ENCODE data around the gene PDSS2. TPM values are rescaled to one million over a fixed set of nuclear protein-coding genes. Genes with fewer than 3 reads are reported as not detected.

The PDSS2 gene
- total and polyA plus RNA-seq, 3 donors from 2014 or later: 15.1 to 19.4 (median 17.0) TPM

DNA sequence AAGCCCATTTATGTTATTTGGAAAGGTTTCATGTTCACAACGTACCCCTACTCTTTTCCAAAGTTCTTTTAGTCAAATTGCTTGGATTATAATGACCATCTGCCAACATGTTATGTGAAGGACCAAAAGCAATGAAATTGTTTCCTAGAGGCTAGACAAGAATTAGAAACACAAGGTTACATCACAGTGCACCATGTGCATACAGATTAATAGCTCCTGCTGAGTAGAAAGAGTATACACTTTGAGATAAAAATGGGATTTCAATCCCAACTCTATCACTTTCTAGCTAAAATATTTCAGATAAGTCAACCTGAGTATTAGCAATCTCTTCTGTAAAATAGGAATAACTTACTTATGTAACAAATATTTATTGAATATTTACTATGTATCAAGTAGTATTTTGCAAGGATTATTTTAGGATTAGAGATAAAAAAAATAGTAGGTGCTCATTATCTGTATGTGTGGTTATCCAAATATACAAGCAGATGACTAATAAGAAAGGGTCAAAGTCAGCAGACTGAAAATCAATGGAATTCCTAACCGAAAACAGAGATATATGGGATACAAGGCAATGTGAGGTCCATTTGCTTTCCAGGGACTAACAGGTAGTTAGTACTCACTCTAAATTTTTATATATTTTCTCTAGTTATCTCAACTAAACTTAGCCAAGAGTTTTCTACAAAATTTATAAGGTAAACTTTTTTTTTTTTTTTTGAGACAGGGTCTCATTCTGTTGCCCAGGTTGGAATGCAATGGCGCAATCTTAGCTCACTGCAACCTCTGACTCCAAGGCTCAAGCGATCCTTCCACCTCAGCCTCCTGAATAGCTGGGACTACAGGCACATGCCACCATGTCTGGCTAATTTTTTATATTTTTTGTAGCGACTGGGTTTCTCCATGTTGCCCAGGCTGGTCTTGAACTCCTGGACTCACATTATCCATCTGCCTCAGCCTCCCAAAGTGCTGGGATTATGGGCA is 127.7 kb downstream of the PDSS2 start:
- TF ChIP-seq, protein P1, sequence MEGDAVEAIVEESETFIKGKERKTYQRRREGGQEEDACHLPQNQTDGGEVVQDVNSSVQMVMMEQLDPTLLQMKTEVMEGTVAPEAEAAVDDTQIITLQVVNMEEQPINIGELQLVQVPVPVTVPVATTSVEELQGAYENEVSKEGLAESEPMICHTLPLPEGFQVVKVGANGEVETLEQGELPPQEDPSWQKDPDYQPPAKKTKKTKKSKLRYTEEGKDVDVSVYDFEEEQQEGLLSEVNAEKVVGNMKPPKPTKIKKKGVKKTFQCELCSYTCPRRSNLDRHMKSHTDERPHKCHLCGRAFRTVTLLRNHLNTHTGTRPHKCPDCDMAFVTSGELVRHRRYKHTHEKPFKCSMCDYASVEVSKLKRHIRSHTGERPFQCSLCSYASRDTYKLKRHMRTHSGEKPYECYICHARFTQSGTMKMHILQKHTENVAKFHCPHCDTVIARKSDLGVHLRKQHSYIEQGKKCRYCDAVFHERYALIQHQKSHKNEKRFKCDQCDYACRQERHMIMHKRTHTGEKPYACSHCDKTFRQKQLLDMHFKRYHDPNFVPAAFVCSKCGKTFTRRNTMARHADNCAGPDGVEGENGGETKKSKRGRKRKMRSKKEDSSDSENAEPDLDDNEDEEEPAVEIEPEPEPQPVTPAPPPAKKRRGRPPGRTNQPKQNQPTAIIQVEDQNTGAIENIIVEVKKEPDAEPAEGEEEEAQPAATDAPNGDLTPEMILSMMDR (IDR thresholded peaks at IDR 0.05): no peak
- no peak for TF ChIP-seq POLR2A (IDR thresholded peaks at IDR 0.05)

DNA sequence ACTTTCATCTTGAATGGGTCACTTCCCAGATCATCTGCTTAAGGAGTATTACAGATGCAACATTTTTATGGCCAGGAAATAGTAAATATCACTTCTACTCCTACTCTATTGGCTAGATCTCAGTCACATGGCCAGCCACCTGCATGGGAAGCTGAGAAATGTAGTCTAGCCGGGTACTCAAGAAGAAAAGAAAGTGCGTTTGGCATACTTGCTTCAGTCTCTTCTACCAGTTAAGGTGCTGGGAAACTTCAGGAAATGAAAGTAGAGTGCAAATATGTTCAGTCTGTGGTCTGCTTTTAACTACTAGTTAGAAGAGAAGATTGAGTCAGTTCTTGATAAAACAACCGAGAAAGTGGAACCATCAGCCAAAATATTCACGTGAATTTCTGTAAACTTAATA is 129.2 kb downstream of the PDSS2 start:
- intact Hi-C loops (cut with DNase I; ENCODE audit: low total_unique reads): no loop called here
- H3K27me3 ChIP-seq: no peaks in the 10 kb centered on the region
- no peak for DNase-seq
- H3K9me3 ChIP-seq: no peaks in the 10 kb centered on the region
- no peak overlapping the region for H3K27ac ChIP-seq
- no peaks in the 10 kb centered on the region for H3K4me1 ChIP-seq
- H3K36me3 ChIP-seq (ENCODE audit: low read depth, missing control alignments): no peaks in the 10 kb centered on the region
- TF ChIP-seq POLR2A (IDR thresholded peaks at IDR 0.05): no peak
- TF ChIP-seq, protein P1 (IDR thresholded peaks at IDR 0.05): no peak
- H3K4me3 ChIP-seq: no peak overlapping the region
- 90% methylated on average over 4 of the region's 4 CpGs for WGBS, 2 donors

More for the DNA sequence above, 127.7 kb downstream of the PDSS2 start:
- Histone ChIP-seq H3K4me1 (no peaks in the 10 kb centered on the region), H3K36me3 (ENCODE audit: low read depth, missing control alignments) (no peaks in the 10 kb centered on the region), H3K9me3 (no peaks in the 10 kb centered on the region), H3K27me3 (no peaks in the 10 kb centered on the region), H3K4me3 (no peak overlapping the region), H3K27ac (no peak overlapping the region)
- 93 to 95% methylated on average over 5 of the region's 5 CpGs for WGBS, 2 donors
- DNase-seq: no peak
- intact Hi-C loops (cut with DNase I; ENCODE audit: low total_unique reads): no loop called here

DNA sequence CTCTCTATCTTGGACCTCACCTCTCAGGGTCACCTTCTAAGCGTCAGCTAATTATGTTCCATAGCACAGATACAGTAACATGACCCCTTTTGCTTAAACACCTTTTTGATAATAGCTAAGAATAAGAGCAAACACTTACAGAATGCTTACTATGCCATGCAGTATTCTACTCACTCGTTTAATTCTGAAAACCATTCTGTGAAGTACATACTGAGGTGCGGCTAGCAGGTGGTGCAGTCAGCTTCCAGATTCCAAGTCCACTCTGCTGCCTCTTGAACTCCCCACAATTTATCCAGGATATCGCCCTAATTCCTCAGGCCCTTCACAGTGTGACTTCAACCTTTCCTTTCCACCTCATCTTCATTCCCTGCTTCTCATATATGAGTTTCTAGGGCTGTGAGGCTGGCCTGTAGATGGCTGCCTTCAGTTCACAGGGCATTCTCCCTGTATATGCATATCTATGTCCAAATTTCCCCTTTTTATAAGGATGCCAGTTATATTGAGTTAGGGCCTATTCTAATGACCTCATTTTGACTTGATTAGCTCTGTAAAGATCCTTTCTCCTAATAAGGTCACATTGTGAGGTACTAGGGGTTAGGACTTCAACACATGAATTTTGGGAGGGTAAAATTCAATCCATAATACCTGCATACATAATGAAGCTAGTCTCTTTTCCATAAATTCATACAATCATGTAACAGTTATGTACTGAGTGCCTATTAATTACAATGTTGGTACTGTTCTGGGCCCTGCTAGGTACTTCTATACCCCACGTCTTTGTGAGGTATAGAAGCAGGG is 130.1 kb downstream of the PDSS2 start:
- Histone ChIP-seq H3K4me3 (no peak overlapping the region), H3K9me3 (no peaks in the 10 kb centered on the region), H3K27ac (no peak overlapping the region), H3K4me1 (no peaks in the 10 kb centered on the region), H3K36me3 (ENCODE audit: low read depth, missing control alignments) (no peaks in the 10 kb centered on the region), H3K27me3 (no peaks in the 10 kb centered on the region)
- TF ChIP-seq, protein P1 (IDR thresholded peaks at IDR 0.05): no peak
- no peak for TF ChIP-seq POLR2A (IDR thresholded peaks at IDR 0.05)
- 78 to 88% methylated on average over 5 of the region's 5 CpGs for WGBS, 2 donors
- intact Hi-C loops (cut with DNase I; ENCODE audit: low total_unique reads): no loop called here
- DNase-seq: no peak

DNA sequence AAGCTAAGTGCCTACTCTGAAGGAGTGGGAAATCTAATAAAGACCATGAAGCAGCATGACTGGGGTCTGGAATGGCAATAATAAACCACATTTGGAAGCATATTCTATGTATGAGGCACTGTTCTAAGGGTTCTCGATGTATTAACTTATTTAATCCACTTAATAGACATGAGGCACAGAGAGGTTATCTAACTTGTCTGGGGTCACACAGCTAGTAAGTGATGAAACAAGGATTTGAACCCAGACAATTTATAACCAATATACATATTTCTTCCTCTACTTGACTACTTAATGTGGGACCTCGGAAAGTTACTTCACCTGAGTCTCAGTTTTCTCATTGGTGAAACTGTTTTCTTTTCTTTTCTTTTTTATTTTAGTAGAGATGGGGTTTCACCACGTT is 131.3 kb downstream of the PDSS2 start:
- no peak overlapping the region for H3K27ac ChIP-seq
- intact Hi-C loops (cut with DNase I; ENCODE audit: low total_unique reads): no loop called here
- no peaks in the 10 kb centered on the region for H3K9me3 ChIP-seq
- TF ChIP-seq, protein P1 (IDR thresholded peaks at IDR 0.05): no peak
- no peaks in the 10 kb centered on the region for H3K36me3 ChIP-seq (ENCODE audit: low read depth, missing control alignments)
- no peak for DNase-seq
- H3K4me1 ChIP-seq: no peaks in the 10 kb centered on the region
- no peak overlapping the region for H3K4me3 ChIP-seq
- no peaks in the 10 kb centered on the region for H3K27me3 ChIP-seq
- WGBS, 2 donors: 95 to 96% methylated on average over 3 of the region's 3 CpGs

All from testis (tissue), 3 donors.